ENCODE results near the gene REV3L.
"Not testable (repeated sequence)": the region's sequence is repeated elsewhere in the genome, so short reads cannot be mapped to it uniquely, and the experiment has no call there.

REV3L gene

DNA sequence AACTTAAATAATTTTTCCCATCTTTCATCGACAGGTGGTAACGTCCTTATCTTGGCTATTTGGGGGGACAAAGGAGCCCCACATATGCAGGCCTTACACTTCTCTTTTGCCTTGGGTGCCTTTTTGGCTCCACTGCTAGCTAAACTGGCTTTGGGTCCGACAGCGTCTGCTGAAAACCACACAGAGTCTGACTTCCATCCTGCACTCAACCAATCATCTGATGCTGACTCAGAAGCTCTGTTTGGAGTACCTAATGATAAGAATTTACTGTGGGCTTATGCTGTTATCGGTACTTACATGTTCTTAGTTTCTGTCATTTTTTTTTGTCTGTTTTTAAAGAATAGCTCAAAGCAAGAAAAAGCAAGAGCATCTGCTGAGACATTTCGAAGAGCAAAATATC, 217.2 kb downstream of the REV3L start:
- TF ChIP-seq, protein P1, sequence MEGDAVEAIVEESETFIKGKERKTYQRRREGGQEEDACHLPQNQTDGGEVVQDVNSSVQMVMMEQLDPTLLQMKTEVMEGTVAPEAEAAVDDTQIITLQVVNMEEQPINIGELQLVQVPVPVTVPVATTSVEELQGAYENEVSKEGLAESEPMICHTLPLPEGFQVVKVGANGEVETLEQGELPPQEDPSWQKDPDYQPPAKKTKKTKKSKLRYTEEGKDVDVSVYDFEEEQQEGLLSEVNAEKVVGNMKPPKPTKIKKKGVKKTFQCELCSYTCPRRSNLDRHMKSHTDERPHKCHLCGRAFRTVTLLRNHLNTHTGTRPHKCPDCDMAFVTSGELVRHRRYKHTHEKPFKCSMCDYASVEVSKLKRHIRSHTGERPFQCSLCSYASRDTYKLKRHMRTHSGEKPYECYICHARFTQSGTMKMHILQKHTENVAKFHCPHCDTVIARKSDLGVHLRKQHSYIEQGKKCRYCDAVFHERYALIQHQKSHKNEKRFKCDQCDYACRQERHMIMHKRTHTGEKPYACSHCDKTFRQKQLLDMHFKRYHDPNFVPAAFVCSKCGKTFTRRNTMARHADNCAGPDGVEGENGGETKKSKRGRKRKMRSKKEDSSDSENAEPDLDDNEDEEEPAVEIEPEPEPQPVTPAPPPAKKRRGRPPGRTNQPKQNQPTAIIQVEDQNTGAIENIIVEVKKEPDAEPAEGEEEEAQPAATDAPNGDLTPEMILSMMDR (conservative IDR thresholded peaks at IDR 0.05), result no peak
- H3K27ac ChIP-seq, result no peak overlapping the region

DNA sequence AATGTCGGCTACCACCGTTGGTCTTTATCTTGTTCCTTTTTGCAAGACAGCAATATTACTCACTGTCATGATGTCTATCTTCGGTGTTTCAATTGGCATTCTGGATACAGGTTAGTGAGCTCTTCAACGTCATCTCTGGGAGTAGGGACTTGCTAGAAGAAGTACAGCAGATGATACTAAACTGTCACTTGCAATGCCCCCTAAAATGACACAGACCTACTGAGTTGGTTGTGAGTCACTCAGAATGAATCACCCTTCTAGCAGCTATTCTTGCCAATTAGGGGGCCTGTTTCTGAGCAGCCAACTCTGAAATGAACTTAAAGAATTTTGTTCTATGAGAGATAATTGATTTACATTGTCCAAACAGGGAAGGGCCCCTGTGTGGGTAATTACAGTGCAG, 219.2 kb downstream of the REV3L start:
- TF ChIP-seq, protein P1 (conservative IDR thresholded peaks at IDR 0.05), result no peak
- no peak overlapping the region for H3K27ac ChIP-seq

DNA sequence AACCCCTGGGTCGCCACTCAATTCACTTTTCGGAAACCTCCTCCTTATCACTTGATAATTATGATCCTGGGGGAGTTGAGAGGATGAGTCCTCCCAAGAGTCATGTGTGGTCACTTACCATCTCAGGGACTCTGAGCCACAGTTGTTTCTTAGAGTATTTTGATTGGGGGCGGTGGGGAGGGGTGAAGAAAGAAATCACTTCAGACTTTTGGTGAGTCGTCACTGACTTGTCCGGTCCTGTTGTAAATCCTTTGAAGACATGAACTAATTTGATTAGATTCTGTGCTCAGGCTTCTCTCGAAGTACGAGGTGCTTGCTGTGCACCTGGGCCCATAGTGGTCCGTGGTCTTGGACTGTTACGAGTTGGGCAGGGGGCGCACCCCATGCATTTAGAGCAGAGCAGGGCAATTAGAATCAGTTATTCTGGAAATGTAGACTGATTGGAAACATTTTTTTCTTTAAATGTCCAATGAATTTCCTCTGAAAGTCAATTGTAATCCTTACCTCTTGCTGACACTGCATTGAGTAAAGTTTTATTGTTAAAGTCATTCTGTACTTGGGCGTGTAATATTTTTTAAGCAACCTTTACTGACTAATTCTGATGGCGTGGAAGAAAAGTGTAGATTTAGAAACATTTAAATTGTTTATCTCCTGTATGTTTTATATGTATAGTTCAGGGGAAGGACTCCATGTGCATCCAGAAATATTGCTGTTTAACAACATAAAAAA, 222.3 kb downstream of the REV3L start:
- H3K27ac ChIP-seq, result no peak overlapping the region

DNA sequence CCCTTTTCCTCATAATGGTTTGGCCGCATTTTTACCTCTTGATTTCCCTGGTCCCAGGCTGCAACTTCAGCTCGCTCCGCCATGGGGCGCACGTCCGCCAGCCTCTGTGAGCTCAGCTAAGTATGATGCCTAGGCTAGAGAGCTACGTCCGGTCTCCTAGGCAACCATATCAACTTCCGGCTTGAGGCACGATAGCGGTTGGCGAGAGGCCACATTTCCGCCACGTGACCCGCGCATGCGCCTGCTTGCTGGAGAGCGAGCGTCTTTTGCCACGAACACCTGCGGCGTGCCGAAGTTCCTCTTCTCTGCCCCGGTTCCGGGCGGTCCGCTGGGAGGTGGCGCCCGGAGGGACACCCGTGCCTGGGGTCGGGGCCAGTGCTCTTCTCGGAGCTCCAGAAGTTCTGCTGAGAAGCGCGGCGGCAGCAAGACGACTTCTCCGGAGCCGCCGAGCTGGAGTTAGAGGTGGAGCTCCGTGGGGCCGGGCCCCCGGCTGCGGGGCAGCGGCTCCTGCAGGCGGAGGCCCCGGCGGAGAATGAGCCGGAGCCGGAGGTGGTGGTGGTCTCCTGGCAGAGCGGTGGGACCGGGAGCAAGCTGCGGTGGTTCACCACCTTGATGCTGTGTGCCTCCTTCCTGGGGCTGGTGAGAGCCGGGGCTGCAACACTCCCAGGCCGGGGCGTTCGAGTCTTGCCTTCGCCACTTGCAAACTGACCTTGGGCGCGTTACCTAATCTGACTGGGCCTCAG, 223.8 kb downstream of the REV3L start:
- TF ChIP-seq, protein P1 (conservative IDR thresholded peaks at IDR 0.05), result peak; percentile 96

More for the DNA sequence above, 222.3 kb downstream of the REV3L start:
- TF ChIP-seq, protein P1 (conservative IDR thresholded peaks at IDR 0.05), result no peak

DNA sequence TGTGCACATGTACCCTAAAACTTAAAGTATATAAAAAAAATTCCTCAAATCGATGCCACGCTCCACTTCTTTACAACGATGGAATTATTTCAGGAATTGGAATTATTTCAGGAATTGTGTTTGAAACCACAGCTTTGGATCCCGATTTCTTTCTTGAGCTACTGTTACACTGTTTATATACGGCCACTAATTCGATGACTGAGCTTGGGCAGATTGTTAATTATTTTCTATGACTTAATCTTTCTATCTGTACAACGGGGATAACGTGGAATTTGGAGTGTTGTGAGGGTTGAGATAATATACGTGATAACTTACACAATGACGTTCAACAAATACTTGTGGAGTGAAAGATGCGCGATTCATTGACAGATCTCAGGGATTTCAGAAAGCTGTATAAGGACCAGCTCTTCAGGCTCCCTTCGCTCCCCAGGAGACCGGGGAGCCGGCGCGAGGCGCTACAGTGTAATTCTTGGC, 224.4 kb downstream of the REV3L start:
- TF ChIP-seq, protein P1 (conservative IDR thresholded peaks at IDR 0.05), result no peak
- peak overlapping the region; percentile 82 for H3K27ac ChIP-seq

More for the DNA sequence above, 223.8 kb downstream of the REV3L start:
- H3K27ac ChIP-seq, result peak overlapping the region; percentile 82

DNA sequence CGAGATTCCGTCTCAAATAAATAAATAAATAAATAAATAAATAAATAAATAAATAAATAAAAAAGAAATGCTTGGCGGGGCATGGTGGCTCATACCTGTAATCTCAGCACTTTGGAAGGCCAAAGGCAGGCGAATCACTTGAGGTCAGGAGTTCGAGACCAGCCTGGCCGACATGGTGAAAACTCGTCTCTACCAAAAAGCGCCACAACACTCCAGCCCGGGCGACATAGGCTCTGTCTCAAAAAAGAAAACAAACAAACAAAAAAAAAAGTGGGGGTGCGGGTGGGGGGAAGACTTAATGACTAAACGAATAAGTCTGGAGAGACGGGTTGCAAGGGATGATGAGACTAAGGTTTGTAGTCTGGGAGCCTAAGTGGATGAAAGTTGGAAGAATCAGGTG, 225.0 kb downstream of the REV3L start:
- TF ChIP-seq, protein P1 (conservative IDR thresholded peaks at IDR 0.05), result no peak
- H3K27ac ChIP-seq, result no peak overlapping the region

DNA sequence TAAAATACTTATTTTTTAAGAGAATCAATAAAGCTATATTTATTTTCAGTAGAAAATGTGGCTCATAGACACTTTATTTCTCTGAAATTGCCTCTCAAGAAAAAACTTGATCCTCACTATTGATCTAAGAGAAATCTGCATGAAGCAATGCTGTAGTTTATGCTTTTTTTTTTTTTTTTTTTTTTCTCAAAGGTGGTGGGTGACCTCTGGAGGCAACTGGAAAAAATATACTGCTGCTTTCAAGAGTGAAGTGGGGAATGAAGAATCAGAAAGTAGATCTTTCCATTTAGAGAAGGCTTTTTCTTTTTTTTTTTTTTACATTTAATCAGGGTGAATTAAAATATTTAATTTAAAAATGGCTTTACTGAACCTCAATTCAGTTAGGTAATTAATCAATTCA, 226.4 kb downstream of the REV3L start:
- TF ChIP-seq, protein P1 (conservative IDR thresholded peaks at IDR 0.05), result peak; percentile 58
- no peak overlapping the region for H3K27ac ChIP-seq

DNA sequence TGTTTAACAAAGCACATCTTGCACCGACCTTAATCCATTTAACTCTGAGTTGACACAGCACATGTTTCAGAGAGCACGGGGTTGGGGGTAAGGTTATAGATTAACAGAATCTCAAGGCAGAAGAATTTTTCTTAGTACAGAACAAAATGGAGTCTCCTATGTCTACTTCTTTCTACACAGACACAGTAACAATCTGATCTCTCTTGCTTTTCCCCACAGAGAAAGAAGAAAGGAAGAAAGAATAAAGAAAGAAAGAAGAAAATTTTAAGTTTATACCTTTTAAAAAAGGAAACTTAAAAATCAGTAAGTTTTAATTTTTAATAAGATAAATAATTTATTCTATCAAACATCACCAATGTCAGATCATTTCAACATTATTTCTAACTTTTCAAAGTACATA, 227.2 kb downstream of the REV3L start:
- H3K27ac ChIP-seq, result not testable (repeated sequence)
